ENCODE data around the gene CDKN2AIPNL.
"Not testable (repeated sequence)": the region's sequence is repeated elsewhere in the genome, so short reads cannot be mapped to it uniquely, and the experiment has no call there.

The CDKN2AIPNL gene

GRCh38 chr5:134437847-134438581, 26.3 kb upstream of the CDKN2AIPNL start:
- DNase-seq = peak; percentile 82

GRCh38 chr5:134437340-134437846, 25.7 kb upstream of the CDKN2AIPNL start:
- DNase-seq = no peak

- DNase-seq = no peak
Observed at GRCh38 chr5:134436523-134437339, 25.1 kb upstream of the CDKN2AIPNL start.

GRCh38 chr5:134435560-134435959, 23.9 kb upstream of the CDKN2AIPNL start:
- peak; percentile 56 for DNase-seq

- DNase-seq = no peak
Observed at GRCh38 chr5:134432677-134433359, 21.1 kb upstream of the CDKN2AIPNL start.

GRCh38 chr5:134432174-134432573, 20.5 kb upstream of the CDKN2AIPNL start:
- no peak for DNase-seq

- DNase-seq = no peak
Observed at GRCh38 chr5:134430001-134430569, 18.4 kb upstream of the CDKN2AIPNL start.

- no peak for DNase-seq
Observed at GRCh38 chr5:134427540-134428041, 15.9 kb upstream of the CDKN2AIPNL start.

GRCh38 chr5:134426361-134426760, 14.7 kb upstream of the CDKN2AIPNL start:
- DNase-seq = no peak

- no peak for DNase-seq
Observed at GRCh38 chr5:134423376-134423775, 11.7 kb upstream of the CDKN2AIPNL start.

- DNase-seq = no peak
Observed at GRCh38 chr5:134422791-134423365, 11.2 kb upstream of the CDKN2AIPNL start.

GRCh38 chr5:134421038-134421437, 9.4 kb upstream of the CDKN2AIPNL start:
- DNase-seq = not testable (repeated sequence)

GRCh38 chr5:134420343-134420742, 8.7 kb upstream of the CDKN2AIPNL start:
- DNase-seq = peak; percentile 9

- DNase-seq = no peak
Observed at GRCh38 chr5:134418958-134419357, 7.3 kb upstream of the CDKN2AIPNL start.

- no peak for DNase-seq
Observed at GRCh38 chr5:134417707-134418106, 6.0 kb upstream of the CDKN2AIPNL start.

GRCh38 chr5:134413046-134413445, 1.4 kb upstream of the CDKN2AIPNL start:
- no peak for DNase-seq

- no peak for DNase-seq
Observed at GRCh38 chr5:134411228-134411545, 494 bp downstream of the CDKN2AIPNL start.

- no peak for DNase-seq
Observed at GRCh38 chr5:134410822-134411221, 859 bp downstream of the CDKN2AIPNL start.

- DNase-seq = no peak
Observed at GRCh38 chr5:134409321-134409720, 2.4 kb downstream of the CDKN2AIPNL start.

GRCh38 chr5:134406390-134406789, 5.3 kb downstream of the CDKN2AIPNL start:
- no peak for DNase-seq

- DNase-seq = no peak
Observed at GRCh38 chr5:134403951-134404350, 7.7 kb downstream of the CDKN2AIPNL start.

GRCh38 chr5:134398609-134399155, 13.0 kb downstream of the CDKN2AIPNL start:
- no peak for DNase-seq

Data from NCI-H226 (cell line).